EL (cell line): ENCODE measurements around the gene ABHD8.

ENCODE experiments used
- DNase-seq: peaks from one replicate; pipeline ENCODE4 v3.0.0-alpha.2; 2016

ABHD8 gene

GRCh38 chr19:17263712-17264640 lies 39.2 kb downstream of the ABHD8 start:
- no peak for DNase-seq

GRCh38 chr19:17262557-17262956 lies 40.7 kb downstream of the ABHD8 start:
- DNase-seq, result no peak

- DNase-seq, result peak; percentile 78
Measured at GRCh38 chr19:17260842-17261325, 42.3 kb downstream of the ABHD8 start.

GRCh38 chr19:17259934-17260333 lies 43.3 kb downstream of the ABHD8 start:
- no peak for DNase-seq

- DNase-seq, result peak; percentile 22
Measured at GRCh38 chr19:17259118-17259780, 44.0 kb downstream of the ABHD8 start.

GRCh38 chr19:17256130-17256529 lies 47.1 kb downstream of the ABHD8 start:
- DNase-seq, result no peak

- DNase-seq, result no peak
Measured at GRCh38 chr19:17255150-17255621, 48.0 kb downstream of the ABHD8 start.

- DNase-seq, result no peak
Measured at GRCh38 chr19:17254636-17255035, 48.6 kb downstream of the ABHD8 start.

- no peak for DNase-seq
Measured at GRCh38 chr19:17249887-17250548, 53.2 kb downstream of the ABHD8 start.

GRCh38 chr19:17248011-17248776 lies 55.0 kb downstream of the ABHD8 start:
- DNase-seq, result no peak

GRCh38 chr19:17246681-17247425 lies 56.4 kb downstream of the ABHD8 start:
- DNase-seq, result peak; percentile 45

GRCh38 chr19:17245535-17245984 lies 57.7 kb downstream of the ABHD8 start, which contains the start of gene NR2F6:
Gene NR2F6 (minus strand): TSS chr19:17245919. CDS start chr19:17245220, 699 bp downstream.
- no peak for DNase-seq

- no peak for DNase-seq
Measured at GRCh38 chr19:17244618-17245534, 58.3 kb downstream of the ABHD8 start.

- DNase-seq, result peak; percentile 53
Measured at GRCh38 chr19:17243830-17244617, 59.2 kb downstream of the ABHD8 start.

- no peak for DNase-seq
Measured at GRCh38 chr19:17243211-17243829, 59.9 kb downstream of the ABHD8 start.

- no peak for DNase-seq
Measured at GRCh38 chr19:17242431-17243208, 60.6 kb downstream of the ABHD8 start.
